ENCODE measurements around the gene CUX1. TPM values are rescaled to one million over a fixed set of nuclear protein-coding genes. Genes with fewer than 3 reads are reported as not detected.
"Not testable (repeated sequence)": the region's sequence is repeated elsewhere in the genome, so short reads cannot be mapped to it uniquely, and the experiment has no call there.

Gene CUX1
- total RNA-seq, 1 experiment from 2014 or later, result 39.6 TPM

DNA sequence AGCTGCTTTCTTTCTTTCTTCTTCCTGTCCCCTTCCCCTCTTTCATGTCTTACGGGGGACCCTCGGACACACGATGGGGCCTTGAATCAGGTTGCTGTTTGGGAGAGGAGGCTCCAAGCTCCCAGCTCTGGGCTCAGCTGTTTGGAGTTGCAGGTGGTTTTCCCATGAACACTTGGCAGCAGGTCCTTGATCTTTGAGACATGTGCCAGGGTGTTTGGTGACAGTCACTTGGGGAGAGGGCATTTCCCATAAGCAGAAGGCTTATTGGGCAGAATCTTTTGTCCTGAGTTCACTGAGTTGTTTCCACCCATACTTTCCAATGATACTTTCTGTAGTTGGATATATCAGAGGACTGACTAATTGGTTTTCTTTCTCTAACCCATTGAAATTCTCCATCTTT lies 364.6 kb downstream of the CUX1 start:
- H3K27ac ChIP-seq (ENCODE audit: low read length), result no peak overlapping the region
- H3K4me2 ChIP-seq (ENCODE audit: low read length), result no peak overlapping the region
- intact Hi-C loops (cut with micrococcal nuclease), result no loop called here
- ATAC-seq (no peak), DNase-seq (no peak)
- H2AFZ ChIP-seq (ENCODE audit: low read length), result no peak overlapping the region
- no peak for TF ChIP-seq EZH2phosphoT487 (IDR thresholded peaks at IDR 0.05; ENCODE audit: borderline replicate concordance, low read length)
- TF ChIP-seq EZH2 (IDR thresholded peaks at IDR 0.05; ENCODE audit: low read length, unreplicated experiment), result no peak
- TF ChIP-seq, protein P1, sequence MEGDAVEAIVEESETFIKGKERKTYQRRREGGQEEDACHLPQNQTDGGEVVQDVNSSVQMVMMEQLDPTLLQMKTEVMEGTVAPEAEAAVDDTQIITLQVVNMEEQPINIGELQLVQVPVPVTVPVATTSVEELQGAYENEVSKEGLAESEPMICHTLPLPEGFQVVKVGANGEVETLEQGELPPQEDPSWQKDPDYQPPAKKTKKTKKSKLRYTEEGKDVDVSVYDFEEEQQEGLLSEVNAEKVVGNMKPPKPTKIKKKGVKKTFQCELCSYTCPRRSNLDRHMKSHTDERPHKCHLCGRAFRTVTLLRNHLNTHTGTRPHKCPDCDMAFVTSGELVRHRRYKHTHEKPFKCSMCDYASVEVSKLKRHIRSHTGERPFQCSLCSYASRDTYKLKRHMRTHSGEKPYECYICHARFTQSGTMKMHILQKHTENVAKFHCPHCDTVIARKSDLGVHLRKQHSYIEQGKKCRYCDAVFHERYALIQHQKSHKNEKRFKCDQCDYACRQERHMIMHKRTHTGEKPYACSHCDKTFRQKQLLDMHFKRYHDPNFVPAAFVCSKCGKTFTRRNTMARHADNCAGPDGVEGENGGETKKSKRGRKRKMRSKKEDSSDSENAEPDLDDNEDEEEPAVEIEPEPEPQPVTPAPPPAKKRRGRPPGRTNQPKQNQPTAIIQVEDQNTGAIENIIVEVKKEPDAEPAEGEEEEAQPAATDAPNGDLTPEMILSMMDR (conservative IDR thresholded peaks at IDR 0.05; ENCODE audit: low read depth, low read length), result no peak
- H3F3A ChIP-seq (ENCODE audit: low read length, unreplicated experiment), result no peaks in the 10 kb centered on the region
- no peaks in the 10 kb centered on the region for H3K27me3 ChIP-seq (ENCODE audit: low read length)
- ChIA-PET CTCF (no interaction called here), POLR2A (ENCODE audit: unreplicated experiment) (no interaction called here)
- H3K4me3 ChIP-seq (ENCODE audit: low read length), result no peak overlapping the region
- no peaks in the 10 kb centered on the region for H3K9me2 ChIP-seq (replicated peaks; ENCODE audit: low read length)
- no peaks in the 10 kb centered on the region for H3K9me3 ChIP-seq (ENCODE audit: low read length)
- no peaks in the 10 kb centered on the region for H3K36me3 ChIP-seq (ENCODE audit: low read depth, low read length)
- H3K9ac ChIP-seq (ENCODE audit: low read length), result no peak overlapping the region
- no TSS peak for BruUV-seq (replicated peaks)
- H4K20me1 ChIP-seq (ENCODE audit: low read length), result no peaks in the 10 kb centered on the region
- no peaks in the 10 kb centered on the region for H3K4me1 ChIP-seq (ENCODE audit: insufficient read depth, low read length)
- no peaks in the 10 kb centered on the region for H3K79me2 ChIP-seq (ENCODE audit: low read length)

DNA sequence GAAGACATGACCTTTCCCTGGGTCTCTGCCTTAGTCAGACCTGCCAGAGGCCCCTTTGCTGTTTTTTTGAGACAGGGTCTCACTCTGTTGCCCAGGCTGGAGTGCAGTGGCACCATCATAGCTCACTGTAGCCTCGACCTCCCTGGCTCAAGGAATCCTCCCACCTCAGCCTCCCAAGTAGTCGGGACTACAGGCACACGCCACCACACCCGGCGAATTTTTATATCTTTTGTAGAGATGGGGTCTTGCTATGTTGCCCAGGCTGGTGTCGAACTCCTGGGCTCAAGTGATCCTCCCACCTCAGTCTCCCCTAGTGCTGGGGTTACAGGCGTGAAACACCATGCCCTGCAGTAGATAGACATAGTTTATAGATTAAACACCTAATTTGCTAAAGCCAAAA lies 366.4 kb downstream of the CUX1 start:
- ATAC-seq; H3K79me2 ChIP-seq (ENCODE audit: low read length); intact Hi-C loops (cut with micrococcal nuclease); H3K4me1 ChIP-seq (ENCODE audit: insufficient read depth, low read length); H3K27ac ChIP-seq (ENCODE audit: low read length); BruUV-seq (replicated peaks); CTCF ChIA-PET; H3K9me2 ChIP-seq (replicated peaks; ENCODE audit: low read length); H3K4me3 ChIP-seq (ENCODE audit: low read length); H3K9me3 ChIP-seq (ENCODE audit: low read length); H3K4me2 ChIP-seq (ENCODE audit: low read length); H3K27me3 ChIP-seq (ENCODE audit: low read length); POLR2A ChIA-PET (ENCODE audit: unreplicated experiment); H3K9ac ChIP-seq (ENCODE audit: low read length); H3K36me3 ChIP-seq (ENCODE audit: low read depth, low read length); DNase-seq; H2AFZ ChIP-seq (ENCODE audit: low read length); H4K20me1 ChIP-seq (ENCODE audit: low read length); H3F3A ChIP-seq (ENCODE audit: low read length, unreplicated experiment): not testable (repeated sequence)

DNA sequence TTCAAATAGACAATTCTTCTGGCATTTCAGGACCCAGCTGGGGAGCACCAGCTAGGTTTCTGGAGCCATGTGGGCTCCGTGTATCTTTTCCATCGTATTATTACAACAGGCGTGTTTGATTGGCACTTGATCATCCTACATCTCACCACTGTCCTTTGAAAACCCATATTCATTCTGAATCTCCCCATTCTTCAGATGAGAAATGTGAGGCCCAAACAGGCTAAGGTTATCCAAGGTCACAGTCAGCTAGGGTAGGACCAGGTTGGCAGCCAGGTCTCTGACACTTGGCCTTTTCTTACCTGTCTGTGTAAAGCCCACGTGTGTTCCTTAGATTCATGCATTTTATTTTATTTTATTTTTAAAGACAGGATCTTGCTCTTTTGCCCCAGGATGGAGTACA lies 366.9 kb downstream of the CUX1 start:
- no peak overlapping the region for H3K4me3 ChIP-seq (ENCODE audit: low read length)
- H3K27ac ChIP-seq (ENCODE audit: low read length), result no peak overlapping the region
- no peaks in the 10 kb centered on the region for H3K9me2 ChIP-seq (replicated peaks; ENCODE audit: low read length)
- no peak overlapping the region for H2AFZ ChIP-seq (ENCODE audit: low read length)
- no TSS peak for BruUV-seq (replicated peaks)
- H3K27me3 ChIP-seq (ENCODE audit: low read length), result no peaks in the 10 kb centered on the region
- no peaks in the 10 kb centered on the region for H4K20me1 ChIP-seq (ENCODE audit: low read length)
- no peaks in the 10 kb centered on the region for H3K4me1 ChIP-seq (ENCODE audit: insufficient read depth, low read length)
- no peaks in the 10 kb centered on the region for H3F3A ChIP-seq (ENCODE audit: low read length, unreplicated experiment)
- ATAC-seq, result no peak
- TF ChIP-seq, protein P1 (conservative IDR thresholded peaks at IDR 0.05; ENCODE audit: low read depth, low read length), result no peak
- no peak for TF ChIP-seq EZH2 (IDR thresholded peaks at IDR 0.05; ENCODE audit: low read length, unreplicated experiment)
- TF ChIP-seq EZH2phosphoT487 (IDR thresholded peaks at IDR 0.05; ENCODE audit: borderline replicate concordance, low read length), result no peak
- no peaks in the 10 kb centered on the region for H3K79me2 ChIP-seq (ENCODE audit: low read length)
- no peak overlapping the region for H3K9ac ChIP-seq (ENCODE audit: low read length)
- CTCF ChIA-PET, result no interaction called here
- no peak overlapping the region for H3K4me2 ChIP-seq (ENCODE audit: low read length)
- H3K9me3 ChIP-seq (ENCODE audit: low read length), result no peaks in the 10 kb centered on the region
- intact Hi-C loops (cut with micrococcal nuclease), result no loop called here
- no peaks in the 10 kb centered on the region for H3K36me3 ChIP-seq (ENCODE audit: low read depth, low read length)
- POLR2A ChIA-PET (ENCODE audit: unreplicated experiment), result no interaction called here
- no peak for DNase-seq
